Measurements from ENCODE around the gene LRRC58.

Gene LRRC58

DNA sequence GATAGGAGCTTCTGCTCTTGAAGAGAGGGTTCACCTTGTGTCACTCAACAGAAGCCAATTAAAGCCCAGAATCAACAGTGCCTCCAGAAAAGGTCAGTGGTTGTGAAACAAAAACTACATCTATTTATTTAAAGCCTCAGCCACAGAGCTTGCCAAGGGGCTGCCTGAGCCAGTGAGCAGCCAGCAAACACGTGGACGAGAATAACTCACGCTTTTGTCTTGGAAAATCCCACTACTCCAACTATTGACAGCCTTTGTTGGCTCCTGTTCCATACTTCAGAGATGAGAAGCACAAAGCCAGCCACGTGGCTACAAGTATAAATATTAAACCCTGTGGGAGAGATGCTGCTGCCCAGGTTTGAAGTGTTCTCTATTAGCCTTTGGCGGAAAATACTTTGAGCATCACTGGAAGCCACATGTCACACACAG is 74.4 kb downstream of the LRRC58 start:
- DNase-seq: no peak

Data from stimulated activated CD4-positive, alpha-beta T cell treated with anti-CD3 and anti-CD28 coated beads, Interleukin-1b, Interleukin-23, amount 100 ng/mL, for 48 hours (primary cell).